ENCODE data around the gene UBE2N.

UBE2N gene

DNA sequence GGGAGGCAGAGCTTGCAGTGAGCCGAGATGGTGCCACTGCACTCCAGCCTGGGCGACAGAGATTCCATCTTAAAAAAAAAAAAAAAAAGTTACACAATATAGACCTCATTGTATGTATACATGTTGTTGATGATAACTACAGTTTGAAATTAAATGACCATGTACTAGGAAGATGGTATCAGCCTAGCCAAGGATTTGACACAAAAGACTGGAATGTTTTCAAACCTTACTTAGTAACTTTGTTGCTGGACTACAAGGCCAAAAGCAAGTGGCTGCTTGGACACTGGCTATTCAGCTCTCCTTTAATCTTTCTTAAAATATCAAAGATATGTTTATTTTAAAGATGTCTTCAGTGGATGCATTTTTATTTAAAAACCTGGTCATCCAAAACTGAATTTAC, 82.9 kb downstream of the UBE2N start:
- DNase-seq (ENCODE audit: low read depth) = no peak
- no peak for TF ChIP-seq CTCF (IDR thresholded peaks at IDR 0.05; ENCODE audit: insufficient read depth, low read depth, low read length, missing control alignments)
- H3K4me3 ChIP-seq (ENCODE audit: low read length) = no peak overlapping the region

GRCh38 chr12:93358058-93358457, 83.7 kb downstream of the UBE2N start:
- H3K4me3 ChIP-seq (ENCODE audit: low read length) = no peak overlapping the region
- no peak for TF ChIP-seq CTCF (IDR thresholded peaks at IDR 0.05; ENCODE audit: insufficient read depth, low read depth, low read length, missing control alignments)
- no peak for DNase-seq (ENCODE audit: low read depth)

GRCh38 chr12:93356214-93356613, 85.5 kb downstream of the UBE2N start:
- no peak for DNase-seq (ENCODE audit: low read depth)
- no peak overlapping the region for H3K4me3 ChIP-seq (ENCODE audit: low read length)
- TF ChIP-seq CTCF (IDR thresholded peaks at IDR 0.05; ENCODE audit: insufficient read depth, low read depth, low read length, missing control alignments) = no peak

Measured in epithelial cell of esophagus (primary cell).